Stomach smooth muscle (tissue), 2 donors: ENCODE measurements around the gene LRFN3.
"Not testable (repeated sequence)": the region's sequence is repeated elsewhere in the genome, so short reads cannot be mapped to it uniquely, and the experiment has no call there.

Source experiments
- H3K27ac ChIP-seq: one replicate; pipeline ENCODE4 v1.7.0; 2013; ENCODE audit warnings: mild to moderate bottlenecking, low read length, inconsistent platforms
- H3K27me3 ChIP-seq, 2 donors: one replicate each; pipeline ENCODE4 v1.7.0; 2013; ENCODE audit warnings: low read length in 2 of 2; ENCODE audit not compliant: insufficient read depth in 2 of 2, control insufficient read depth in 1 of 2
- H3K36me3 ChIP-seq, 2 donors: one replicate each; pipeline ENCODE4 v1.7.0; 2013; ENCODE audit warnings: low read length in 2 of 2; ENCODE audit not compliant: control insufficient read depth in 2 of 2, insufficient read depth in 2 of 2
- H3K4me1 ChIP-seq: one replicate; pipeline ENCODE4 v1.7.0; 2013; ENCODE audit warnings: low read length; ENCODE audit not compliant: control insufficient read depth, insufficient read depth
- H3K4me3 ChIP-seq, 2 donors: one replicate each; pipeline ENCODE4 v1.7.0; 2013; ENCODE audit warnings: low read length in 2 of 2
- H3K9ac ChIP-seq, 2 donors: one replicate each; pipeline ENCODE4 v1.7.0; 2013; ENCODE audit warnings: low read length in 2 of 2, mild to moderate bottlenecking in 1 of 2
- H3K9me3 ChIP-seq, 2 donors: one replicate each; pipeline ENCODE4 v1.7.0; 2013; ENCODE audit warnings: low read length in 2 of 2; ENCODE audit not compliant: control insufficient read depth in 2 of 2
- donor health status: healthy.
- donor health status: Pancreatic carcinoma.

The LRFN3 gene

GRCh38 chr19:35907377-35907745 is 28.8 kb upstream of the LRFN3 start:
- no peaks in the 10 kb centered on the region for H3K9me3 ChIP-seq
- no peak overlapping the region for H3K27ac ChIP-seq
- no peak overlapping the region for H3K9ac ChIP-seq
- peaks cover 8% of the 10 kb centered on the region for H3K4me1 ChIP-seq
- no peaks in the 10 kb centered on the region for H3K36me3 ChIP-seq
- peak overlapping the region in 1 of 2 donors; percentile 40 for H3K4me3 ChIP-seq
- no peaks in the 10 kb centered on the region for H3K27me3 ChIP-seq

GRCh38 chr19:35908010-35908441 is 28.1 kb upstream of the LRFN3 start, which contains the start of gene TYROBP:
Gene TYROBP, minus strand, starts transcription at chr19:35908295. Its CDS starts 67 bp downstream, at chr19:35908228.
- Histone ChIP-seq H3K9me3 (no peaks in the 10 kb centered on the region), H3K4me1 (peaks cover 8% of the 10 kb centered on the region), H3K27me3 (no peaks in the 10 kb centered on the region), H3K4me3 (peak within 1 kb of the TSS in 1 of 2 donors; percentile 40), H3K9ac (no peak within 1 kb of the TSS), H3K27ac (no peak within 1 kb of the TSS), H3K36me3 (no peaks in the 10 kb centered on the region)

- H3K4me1 ChIP-seq, result peaks cover 8% of the 10 kb centered on the region
- no peaks in the 10 kb centered on the region for H3K9me3 ChIP-seq
- H3K27ac ChIP-seq, result no peak overlapping the region
- H3K27me3 ChIP-seq, result no peaks in the 10 kb centered on the region
- H3K4me3 ChIP-seq, result no peak overlapping the region
- no peak overlapping the region for H3K9ac ChIP-seq
- no peaks in the 10 kb centered on the region for H3K36me3 ChIP-seq
Measured at GRCh38 chr19:35908973-35909683, 27.0 kb upstream of the LRFN3 start.

GRCh38 chr19:35909684-35910035 is 26.5 kb upstream of the LRFN3 start:
- H3K36me3 ChIP-seq, result no peaks in the 10 kb centered on the region
- no peak overlapping the region for H3K27ac ChIP-seq
- H3K4me1 ChIP-seq, result peaks cover 8% of the 10 kb centered on the region
- no peaks in the 10 kb centered on the region for H3K9me3 ChIP-seq
- no peak overlapping the region for H3K4me3 ChIP-seq
- no peaks in the 10 kb centered on the region for H3K27me3 ChIP-seq
- H3K9ac ChIP-seq, result no peak overlapping the region

GRCh38 chr19:35910355-35910754 is 25.8 kb upstream of the LRFN3 start:
- not testable (repeated sequence) for H3K9me3 ChIP-seq, H3K9ac ChIP-seq, H3K4me3 ChIP-seq, H3K27me3 ChIP-seq, H3K4me1 ChIP-seq, H3K36me3 ChIP-seq, H3K27ac ChIP-seq

- H3K9ac ChIP-seq, result no peak overlapping the region
- no peaks in the 10 kb centered on the region for H3K9me3 ChIP-seq
- no peak overlapping the region for H3K27ac ChIP-seq
- no peaks in the 10 kb centered on the region for H3K27me3 ChIP-seq
- no peaks in the 10 kb centered on the region for H3K36me3 ChIP-seq
- H3K4me3 ChIP-seq, result no peak overlapping the region
- peaks cover 8% of the 10 kb centered on the region for H3K4me1 ChIP-seq
Measured at GRCh38 chr19:35911173-35911572, 25.0 kb upstream of the LRFN3 start.

- peaks cover 4% of the 10 kb centered on the region for H3K4me1 ChIP-seq
- H3K36me3 ChIP-seq, result no peaks in the 10 kb centered on the region
- H3K27me3 ChIP-seq, result peaks cover 0 to 1% of the 10 kb centered on the region in 2 donors
- no peak overlapping the region for H3K4me3 ChIP-seq
- H3K9ac ChIP-seq, result no peak overlapping the region
- H3K9me3 ChIP-seq, result no peaks in the 10 kb centered on the region
- no peak overlapping the region for H3K27ac ChIP-seq
Measured at GRCh38 chr19:35911790-35912189, 24.4 kb upstream of the LRFN3 start.

- Histone ChIP-seq H3K4me3 (no peak overlapping the region), H3K9me3 (no peaks in the 10 kb centered on the region), H3K27me3 (peaks cover 0 to 4% of the 10 kb centered on the region in 2 donors), H3K4me1 (no peaks in the 10 kb centered on the region), H3K36me3 (no peaks in the 10 kb centered on the region), H3K9ac (no peak overlapping the region), H3K27ac (no peak overlapping the region)
Measured at GRCh38 chr19:35913589-35913988, 22.6 kb upstream of the LRFN3 start.

GRCh38 chr19:35915443-35915842 is 20.7 kb upstream of the LRFN3 start:
- H3K36me3 ChIP-seq, result no peaks in the 10 kb centered on the region
- H3K4me1 ChIP-seq, result no peaks in the 10 kb centered on the region
- no peak overlapping the region for H3K27ac ChIP-seq
- H3K27me3 ChIP-seq, result peaks cover 0 to 4% of the 10 kb centered on the region in 2 donors
- H3K9me3 ChIP-seq, result no peaks in the 10 kb centered on the region
- H3K9ac ChIP-seq, result no peak overlapping the region
- no peak overlapping the region for H3K4me3 ChIP-seq

- no peaks in the 10 kb centered on the region for H3K4me1 ChIP-seq
- peaks cover 0 to 6% of the 10 kb centered on the region in 2 donors for H3K27me3 ChIP-seq
- H3K9ac ChIP-seq, result no peak overlapping the region
- no peak overlapping the region for H3K4me3 ChIP-seq
- H3K9me3 ChIP-seq, result no peaks in the 10 kb centered on the region
- H3K36me3 ChIP-seq, result no peaks in the 10 kb centered on the region
- no peak overlapping the region for H3K27ac ChIP-seq
Measured at GRCh38 chr19:35919306-35919705, 16.9 kb upstream of the LRFN3 start.

GRCh38 chr19:35921012-35921411 is 15.2 kb upstream of the LRFN3 start:
- Histone ChIP-seq H3K4me3 (no peak overlapping the region), H3K9me3 (no peaks in the 10 kb centered on the region), H3K36me3 (no peaks in the 10 kb centered on the region), H3K27me3 (peaks cover 0 to 11% of the 10 kb centered on the region in 2 donors), H3K27ac (no peak overlapping the region), H3K9ac (no peak overlapping the region), H3K4me1 (no peaks in the 10 kb centered on the region)
